ENCODE measurements around the gene DCANP1. TPM values are rescaled to one million over a fixed set of nuclear protein-coding genes. Genes with fewer than 3 reads are reported as not detected.

DCANP1 gene
- total RNA-seq, 1 experiment from 2014 or later: not detected

- H3K27ac Mint-ChIP-seq: no peak overlapping the region
- H3K36me3 Mint-ChIP-seq: no peaks in the 10 kb centered on the region
- peak overlapping the region; percentile 81 for H3K4me3 Mint-ChIP-seq
- H3K4me1 Mint-ChIP-seq: peaks cover 38% of the 10 kb centered on the region
- POLR2A ChIA-PET: interaction anchor here (0.6 kb wide), 1 partner anchor 48 kb away, joined by 3 read pairs; no protein-coding TSS in a partner anchor
- TF ChIP-seq ZNF423 (CRISPR knock-in tag; IDR thresholded peaks at IDR 0.05) (peak; percentile 62; the same call in 1 of the 2 replicates), USF2 (CRISPR knock-in tag; IDR thresholded peaks at IDR 0.05) (no peak), MAX (CRISPR knock-in tag; IDR thresholded peaks at IDR 0.05) (peak; percentile 42; the same call in 1 of the 2 replicates)
- CTCF ChIA-PET: interaction anchor here (0.7 to 5.8 kb wide), 8 partner anchors 25 to 75 kb away, joined by 3 to 50 read pairs (median 8); no protein-coding TSS in a partner anchor
- ATAC-seq: peak; percentile 35
- DNase-seq (ENCODE audit: low spot score): peak; percentile 60
- no peaks in the 10 kb centered on the region for H3K9me3 Mint-ChIP-seq
- peaks cover 4% of the 10 kb centered on the region for H3K27me3 Mint-ChIP-seq (ENCODE audit: low read depth)
These were observed 44.6 kb upstream of the DCANP1 start for GRCh38 chr5:135491552-135492318.

- H3K36me3 Mint-ChIP-seq: no peaks in the 10 kb centered on the region
- ChIA-PET CTCF (interaction anchor here (0.7 to 5.8 kb wide), 12 partner anchors 12 to 344 kb away, joined by 3 to 50 read pairs (median 6); no protein-coding TSS in a partner anchor), POLR2A (interaction anchor here (0.6 kb wide), 1 partner anchor 49 kb away, joined by 3 read pairs; no protein-coding TSS in a partner anchor)
- no peaks in the 10 kb centered on the region for H3K9me3 Mint-ChIP-seq
- DNase-seq (ENCODE audit: low spot score) (no peak), ATAC-seq (0 out of 2 replicates have a peak, but pooled peaks have one; percentile 2)
- no peak overlapping the region for H3K27ac Mint-ChIP-seq
- H3K4me3 Mint-ChIP-seq: peak overlapping the region; percentile 81
- no peaks in the 10 kb centered on the region; the same call in 1 of the 2 replicates for H3K27me3 Mint-ChIP-seq (ENCODE audit: low read depth)
- no peak for TF ChIP-seq FOXK1 (CRISPR knock-in tag; IDR thresholded peaks at IDR 0.05)
- no peak for TF ChIP-seq ZBTB21 (CRISPR knock-in tag; IDR thresholded peaks at IDR 0.05; ENCODE audit: borderline replicate concordance)
- TF ChIP-seq OVOL2 (CRISPR knock-in tag; IDR thresholded peaks at IDR 0.05; ENCODE audit: borderline replicate concordance): no peak
- TF ChIP-seq NR3C1 (CRISPR knock-in tag; conservative IDR thresholded peaks at IDR 0.05; ENCODE audit: low read depth): no peak
- TF ChIP-seq SP1 (CRISPR knock-in tag; conservative IDR thresholded peaks at IDR 0.05): no peak
- TF ChIP-seq MYBL2 (CRISPR knock-in tag; IDR thresholded peaks at IDR 0.05): no peak
- TF ChIP-seq CBFB (CRISPR knock-in tag; IDR thresholded peaks at IDR 0.05; ENCODE audit: low read depth): no peak
- no peak for TF ChIP-seq FOXJ3 (CRISPR knock-in tag; IDR thresholded peaks at IDR 0.05; ENCODE audit: borderline replicate concordance)
- TF ChIP-seq MAX (CRISPR knock-in tag; IDR thresholded peaks at IDR 0.05): no peak
- no peak for TF ChIP-seq ZBTB43 (CRISPR knock-in tag; IDR thresholded peaks at IDR 0.05)
- TF ChIP-seq PRDM15 (CRISPR knock-in tag; IDR thresholded peaks at IDR 0.05): no peak
- TF ChIP-seq CDX4 (CRISPR knock-in tag; IDR thresholded peaks at IDR 0.05; ENCODE audit: borderline replicate concordance): no peak
- TF ChIP-seq ZNF423 (CRISPR knock-in tag; IDR thresholded peaks at IDR 0.05): no peak
- H3K4me1 Mint-ChIP-seq: peaks cover 38% of the 10 kb centered on the region
These were observed 43.9 kb upstream of the DCANP1 start for GRCh38 chr5:135491038-135491551.

Measured in WTC11 (cell line).